SK-N-SH (cell line): Measurements from ENCODE around the gene PLXDC1. TPM values are rescaled to one million over a fixed set of nuclear protein-coding genes. Genes with fewer than 3 reads are reported as not detected.

Source experiments
- CTCF ChIA-PET: fragments of 300-600, 350-600 bp; formaldehyde crosslinking; extraction: SDS; loops from one replicate; lab custom pipeline; 2021; lab: Yijun Ruan, JAX
- POLR2A ChIA-PET: fragments of 350-600 bp; sonication (Branson Sonifier 250); formaldehyde crosslinking; extraction: SDS; loops from one replicate; lab custom pipeline; 2020; ENCODE audit warnings: antibody characterized with exemption, inconsistent platforms; lab: Yijun Ruan, JAX
- DNase-seq: peaks from one replicate; pipeline ENCODE4 v3.0.0; 2012
- H2AFZ ChIP-seq: fragments of 200-600 bp; sonication (generic); 2 replicates; pipeline ENCODE4 v1.8.1; 2016; ENCODE audit warnings: antibody characterized with exemption, mild to moderate bottlenecking, low read depth
- H3F3A ChIP-seq: fragments of 200-600 bp; sonication (generic); replicated peaks from 2 replicates; pipeline ENCODE3; 2016; ENCODE audit warnings: antibody characterized with exemption, mild to moderate bottlenecking; ENCODE audit not compliant: insufficient read depth
- H3K27ac ChIP-seq, 2 experiments: fragments of 200-500 bp in 1 of 2; fragments of 200-600 bp in 1 of 2; sonication (Bioruptor generic) in 1 of 2; sonication (generic), shearing (Covaris generic) in 1 of 2; 2 replicates each; pipeline versions ENCODE4 v1.5.1 to v1.6.1; 2014 to 2016; ENCODE audit warnings: low read depth in 2 of 2, inconsistent platforms in 1 of 2, low read length in 1 of 2, mild to moderate bottlenecking in 1 of 2, mixed read lengths in 1 of 2
- H3K27me3 ChIP-seq: fragments of 200-600 bp; sonication (generic), shearing (Covaris generic); 2 replicates; pipeline ENCODE4 v1.6.1; 2016; ENCODE audit warnings: mixed run types; ENCODE audit not compliant: insufficient read depth
- H3K36me3 ChIP-seq, 2 experiments: fragments of 200-500 bp in 1 of 2; fragments of 200-600 bp in 1 of 2; sonication (Bioruptor generic) in 1 of 2; sonication (generic) in 1 of 2; replicated peaks in 1 of 2; 2 replicates each; pipeline versions ENCODE3 to v1.5.1; 2014 to 2016; ENCODE audit warnings: low read length in 1 of 2, mild to moderate bottlenecking in 1 of 2; ENCODE audit not compliant: insufficient read depth in 2 of 2, control insufficient read depth in 1 of 2
- H3K4me1 ChIP-seq, 2 experiments: fragments of 200-500 bp in 1 of 2; fragments of 200-600 bp in 1 of 2; sonication (Bioruptor generic) in 1 of 2; sonication (generic), shearing (Covaris generic) in 1 of 2; 2 replicates each; pipeline versions ENCODE4 v1.5.1 to v1.6.1; 2014 to 2016; ENCODE audit warnings: low read depth in 1 of 2, low read length in 1 of 2, mixed run types in 1 of 2; ENCODE audit not compliant: insufficient read depth in 2 of 2, control insufficient read depth in 1 of 2
- H3K4me2 ChIP-seq: fragments of 200-600 bp; sonication (generic), shearing (Covaris generic); 2 replicates; pipeline ENCODE4 v1.6.1; 2017; ENCODE audit warnings: mixed run types
- H3K4me3 ChIP-seq, 2 experiments: fragments of 200-500 bp in 1 of 2; fragments of 200-600 bp in 1 of 2; sonication (Bioruptor generic) in 1 of 2; sonication (generic), shearing (Covaris generic) in 1 of 2; 2 replicates each; pipeline versions ENCODE4 v1.5.1 to v1.8.1; 2014 to 2016; ENCODE audit warnings: low read depth in 2 of 2, inconsistent platforms in 1 of 2, low read length in 1 of 2, mild to moderate bottlenecking in 1 of 2, mixed read lengths in 1 of 2, moderate library complexity in 1 of 2
- H3K79me2 ChIP-seq: fragments of 200-600 bp; sonication (generic); 2 replicates; pipeline ENCODE4 v1.8.1; 2017; ENCODE audit warnings: mild to moderate bottlenecking; ENCODE audit not compliant: insufficient read depth
- H3K9ac ChIP-seq: fragments of 200-600 bp; sonication (generic); 2 replicates; pipeline ENCODE4 v1.6.1; 2017; ENCODE audit warnings: mixed run types
- H3K9me2 ChIP-seq: fragments of 200-600 bp; sonication (generic); 2 replicates; pipeline ENCODE4 v1.6.1; 2017; ENCODE audit warnings: mixed run types
- H3K9me3 ChIP-seq: fragments of 200-600 bp; sonication (generic); 2 replicates; pipeline ENCODE4 v1.6.1; 2017; ENCODE audit warnings: mixed run types, mild to moderate bottlenecking, moderate library complexity
- H4K20me1 ChIP-seq: fragments of 200-600 bp; sonication (generic); 2 replicates; pipeline ENCODE4 v1.6.1; 2017; ENCODE audit warnings: mild to moderate bottlenecking, mixed run types; ENCODE audit not compliant: insufficient read depth
- EP300 ChIP-seq, 2 experiments: IDR thresholded peaks; 2 replicates each; pipeline versions ENCODE4 v1.4.0 to v1.6.1; 2012; ENCODE audit warnings: borderline replicate concordance in 1 of 2, low read depth in 1 of 2, low read length in 1 of 2
- FOSL2 ChIP-seq: IDR thresholded peaks from 2 replicates; pipeline ENCODE4 v1.4.0; 2012; ENCODE audit warnings: low read depth, mild to moderate bottlenecking, moderate library complexity, borderline replicate concordance
- FOXJ3 ChIP-seq: sonication (generic); formaldehyde crosslinking; IDR thresholded peaks from 2 replicates; pipeline ENCODE4 v1.5.1; 2020; ENCODE audit warnings: mild to moderate bottlenecking, missing genetic modification reagents
- GABPA ChIP-seq: IDR thresholded peaks from 2 replicates; pipeline ENCODE4 v1.4.0; 2012; ENCODE audit warnings: low read depth, mild to moderate bottlenecking
- GATA2 ChIP-seq: sonication (generic); formaldehyde crosslinking; IDR thresholded peaks from 2 replicates; pipeline ENCODE4 v1.5.0; 2020; ENCODE audit warnings: mild to moderate bottlenecking, missing genetic modification reagents
- JUND ChIP-seq: IDR thresholded peaks from 2 replicates; pipeline ENCODE4 v1.4.0; 2012
- MEF2A ChIP-seq: IDR thresholded peaks from 2 replicates; pipeline ENCODE4 v1.4.0; 2012; ENCODE audit warnings: low read depth, borderline replicate concordance
- NFIC ChIP-seq: IDR thresholded peaks from 2 replicates; pipeline ENCODE4 v1.4.0; 2012; ENCODE audit warnings: borderline replicate concordance
- RAD21 ChIP-seq: IDR thresholded peaks from 2 replicates; pipeline ENCODE4 v1.6.1; 2012; ENCODE audit warnings: mild to moderate bottlenecking, low read length
- RCOR1 ChIP-seq: fragments of 150-350 bp; IDR thresholded peaks from 2 replicates; pipeline ENCODE4 v1.6.1; 2017; ENCODE audit warnings: antibody characterized with exemption, low read length
- RFX5 ChIP-seq: IDR thresholded peaks from 2 replicates; pipeline ENCODE4 v1.6.1; 2012; ENCODE audit warnings: mild to moderate bottlenecking, improper control_type of control experiment, low read length
- TAF1 ChIP-seq: IDR thresholded peaks from 2 replicates; pipeline ENCODE4 v1.6.1; 2012; ENCODE audit warnings: low read depth, mild to moderate bottlenecking, low read length, moderate library complexity, borderline replicate concordance
- TCF12 ChIP-seq: IDR thresholded peaks from 2 replicates; pipeline ENCODE4 v1.4.0; 2012
- WGBS: methylation state at CpG from one replicate; pipeline ENCODE4 v1.1.6; 2017; ENCODE audit warnings: low lambda C conversion rate; 5-methylcytosine and 5-hydroxymethylcytosine counted together
- polyA plus RNA-seq, 3 experiments: library from polyadenylated mRNA; depleted of rRNA; stranded (reverse); fragments of >200 nt; gene quantifications; 2 replicates each; pipeline ENCODE4 v1.2.3, GENCODE V29; 2012
- TF ChIP-seq, protein P1 (sequence below): IDR thresholded peaks from 2 replicates; pipeline ENCODE4 v1.4.0; 2012; ENCODE audit warnings: low read depth, borderline replicate concordance
- TF ChIP-seq, protein P2 (sequence below): fragments of 200-600 bp; sonication (generic); IDR thresholded peaks from 2 replicates; pipeline ENCODE4 v1.6.1; 2017; ENCODE audit warnings: antibody characterized with exemption, mild to moderate bottlenecking, moderate library complexity
- TF ChIP-seq, protein P3 (sequence below): fragments of 150-350 bp; IDR thresholded peaks from 2 replicates; pipeline ENCODE4 v1.6.1; 2016; ENCODE audit warnings: mild to moderate bottlenecking, low read depth, low read length
- TF ChIP-seq, protein P4 (sequence below): IDR thresholded peaks from 2 replicates; pipeline ENCODE4 v1.4.0; 2012; ENCODE audit warnings: low read depth
- TF ChIP-seq, protein P5 (sequence below): fragments of 150-350 bp; IDR thresholded peaks from 2 replicates; pipeline ENCODE4 v1.6.1; 2017; ENCODE audit warnings: antibody characterized with exemption, low read length, low read depth, borderline replicate concordance

PLXDC1 gene
- polyA plus RNA-seq, 1 of the 3 experiments (the other 2 are of a cell fraction) = 1.5 TPM

DNA sequence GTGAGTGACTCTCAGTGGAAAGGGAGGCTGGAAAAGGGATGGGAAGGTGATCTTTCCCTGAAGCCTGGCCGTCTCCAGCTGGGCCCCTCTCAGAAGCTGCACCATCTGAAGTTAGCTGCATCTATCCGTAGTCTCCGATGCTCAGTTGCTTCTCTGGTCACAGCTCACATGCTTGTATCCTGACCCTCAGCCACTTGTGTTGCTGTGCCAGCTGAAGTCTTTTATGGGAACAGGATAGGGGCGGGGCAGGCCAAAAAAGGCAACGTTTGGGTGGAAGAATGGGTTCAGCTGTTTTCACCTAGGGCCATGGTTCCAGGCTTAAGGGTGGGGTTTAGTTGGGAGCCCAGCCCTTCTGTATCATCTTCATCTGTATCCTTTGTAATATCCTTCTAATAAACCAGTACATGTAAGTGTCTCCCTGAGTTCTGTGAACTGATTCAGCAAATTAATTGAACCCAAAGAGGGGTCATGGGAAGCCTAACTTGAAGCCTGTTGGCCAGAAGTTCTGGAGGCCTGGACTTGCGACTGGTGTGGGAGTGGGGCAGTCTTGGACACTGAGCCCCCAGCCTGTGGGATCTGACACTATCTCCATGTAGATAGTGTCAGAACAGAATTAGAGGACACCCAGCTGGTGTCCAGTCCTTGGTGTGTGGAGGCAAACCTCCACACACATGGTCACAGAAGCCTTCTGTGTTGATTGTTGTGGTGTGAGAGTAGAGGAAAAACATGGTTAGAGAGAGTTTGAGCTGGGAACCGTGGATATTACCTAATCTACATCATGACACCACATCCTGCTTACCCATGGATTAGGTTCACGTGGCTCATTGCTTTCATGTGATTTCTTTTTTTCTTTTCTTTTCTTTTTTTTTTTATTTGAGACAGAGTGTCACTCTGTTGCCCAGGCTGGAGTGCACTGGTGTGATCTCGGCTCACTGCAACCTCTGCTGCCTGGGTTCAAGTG is 135.0 kb downstream of the PLXDC1 start:
- no peaks in the 10 kb centered on the region for H3K79me2 ChIP-seq
- no peaks in the 10 kb centered on the region for H3K27me3 ChIP-seq
- H3K4me2 ChIP-seq = no peak overlapping the region
- no peaks in the 10 kb centered on the region for H3K4me1 ChIP-seq
- H3K9me2 ChIP-seq = no peaks in the 10 kb centered on the region
- 72% methylated on average over 9 of the region's 9 CpGs for WGBS
- CTCF ChIA-PET = interaction anchor here (0.5 to 2.8 kb wide), 3 partner anchors 20 to 137 kb away, joined by 3 to 11 read pairs (median 3); no protein-coding TSS in a partner anchor
- H3K4me3 ChIP-seq = no peak overlapping the region
- H4K20me1 ChIP-seq = no peaks in the 10 kb centered on the region
- no peaks in the 10 kb centered on the region for H3K9me3 ChIP-seq
- H2AFZ ChIP-seq = no peak overlapping the region
- H3F3A ChIP-seq = no peaks in the 10 kb centered on the region
- H3K9ac ChIP-seq = no peak overlapping the region
- DNase-seq = no peak
- POLR2A ChIA-PET = no interaction called here
- no peak overlapping the region for H3K27ac ChIP-seq
- TF ChIP-seq, protein P1, sequence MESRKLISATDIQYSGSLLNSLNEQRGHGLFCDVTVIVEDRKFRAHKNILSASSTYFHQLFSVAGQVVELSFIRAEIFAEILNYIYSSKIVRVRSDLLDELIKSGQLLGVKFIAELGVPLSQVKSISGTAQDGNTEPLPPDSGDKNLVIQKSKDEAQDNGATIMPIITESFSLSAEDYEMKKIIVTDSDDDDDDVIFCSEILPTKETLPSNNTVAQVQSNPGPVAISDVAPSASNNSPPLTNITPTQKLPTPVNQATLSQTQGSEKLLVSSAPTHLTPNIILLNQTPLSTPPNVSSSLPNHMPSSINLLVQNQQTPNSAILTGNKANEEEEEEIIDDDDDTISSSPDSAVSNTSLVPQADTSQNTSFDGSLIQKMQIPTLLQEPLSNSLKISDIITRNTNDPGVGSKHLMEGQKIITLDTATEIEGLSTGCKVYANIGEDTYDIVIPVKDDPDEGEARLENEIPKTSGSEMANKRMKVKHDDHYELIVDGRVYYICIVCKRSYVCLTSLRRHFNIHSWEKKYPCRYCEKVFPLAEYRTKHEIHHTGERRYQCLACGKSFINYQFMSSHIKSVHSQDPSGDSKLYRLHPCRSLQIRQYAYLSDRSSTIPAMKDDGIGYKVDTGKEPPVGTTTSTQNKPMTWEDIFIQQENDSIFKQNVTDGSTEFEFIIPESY = no peak
- TF ChIP-seq, protein P2, sequence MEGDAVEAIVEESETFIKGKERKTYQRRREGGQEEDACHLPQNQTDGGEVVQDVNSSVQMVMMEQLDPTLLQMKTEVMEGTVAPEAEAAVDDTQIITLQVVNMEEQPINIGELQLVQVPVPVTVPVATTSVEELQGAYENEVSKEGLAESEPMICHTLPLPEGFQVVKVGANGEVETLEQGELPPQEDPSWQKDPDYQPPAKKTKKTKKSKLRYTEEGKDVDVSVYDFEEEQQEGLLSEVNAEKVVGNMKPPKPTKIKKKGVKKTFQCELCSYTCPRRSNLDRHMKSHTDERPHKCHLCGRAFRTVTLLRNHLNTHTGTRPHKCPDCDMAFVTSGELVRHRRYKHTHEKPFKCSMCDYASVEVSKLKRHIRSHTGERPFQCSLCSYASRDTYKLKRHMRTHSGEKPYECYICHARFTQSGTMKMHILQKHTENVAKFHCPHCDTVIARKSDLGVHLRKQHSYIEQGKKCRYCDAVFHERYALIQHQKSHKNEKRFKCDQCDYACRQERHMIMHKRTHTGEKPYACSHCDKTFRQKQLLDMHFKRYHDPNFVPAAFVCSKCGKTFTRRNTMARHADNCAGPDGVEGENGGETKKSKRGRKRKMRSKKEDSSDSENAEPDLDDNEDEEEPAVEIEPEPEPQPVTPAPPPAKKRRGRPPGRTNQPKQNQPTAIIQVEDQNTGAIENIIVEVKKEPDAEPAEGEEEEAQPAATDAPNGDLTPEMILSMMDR = no peak
- TF ChIP-seq RAD21 (no peak), RCOR1 (no peak), EP300 (IDR thresholded peaks at IDR 0.05; ENCODE audit: borderline replicate concordance in 1 of 2, low read depth in 1 of 2, low read length in 1 of 2) (no peak), FOXJ3 (CRISPR knock-in tag) (no peak), NFIC (no peak), MEF2A (no peak), TAF1 (no peak), GATA2 (CRISPR knock-in tag) (no peak), JUND (no peak), TCF12 (no peak), RFX5 (no peak), FOSL2 (no peak), GABPA (no peak)
- TF ChIP-seq, protein P3, sequence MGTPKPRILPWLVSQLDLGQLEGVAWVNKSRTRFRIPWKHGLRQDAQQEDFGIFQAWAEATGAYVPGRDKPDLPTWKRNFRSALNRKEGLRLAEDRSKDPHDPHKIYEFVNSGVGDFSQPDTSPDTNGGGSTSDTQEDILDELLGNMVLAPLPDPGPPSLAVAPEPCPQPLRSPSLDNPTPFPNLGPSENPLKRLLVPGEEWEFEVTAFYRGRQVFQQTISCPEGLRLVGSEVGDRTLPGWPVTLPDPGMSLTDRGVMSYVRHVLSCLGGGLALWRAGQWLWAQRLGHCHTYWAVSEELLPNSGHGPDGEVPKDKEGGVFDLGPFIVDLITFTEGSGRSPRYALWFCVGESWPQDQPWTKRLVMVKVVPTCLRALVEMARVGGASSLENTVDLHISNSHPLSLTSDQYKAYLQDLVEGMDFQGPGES = no peak
- TF ChIP-seq, protein P4, sequence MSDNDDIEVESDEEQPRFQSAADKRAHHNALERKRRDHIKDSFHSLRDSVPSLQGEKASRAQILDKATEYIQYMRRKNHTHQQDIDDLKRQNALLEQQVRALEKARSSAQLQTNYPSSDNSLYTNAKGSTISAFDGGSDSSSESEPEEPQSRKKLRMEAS = no peak
- TF ChIP-seq, protein P5, sequence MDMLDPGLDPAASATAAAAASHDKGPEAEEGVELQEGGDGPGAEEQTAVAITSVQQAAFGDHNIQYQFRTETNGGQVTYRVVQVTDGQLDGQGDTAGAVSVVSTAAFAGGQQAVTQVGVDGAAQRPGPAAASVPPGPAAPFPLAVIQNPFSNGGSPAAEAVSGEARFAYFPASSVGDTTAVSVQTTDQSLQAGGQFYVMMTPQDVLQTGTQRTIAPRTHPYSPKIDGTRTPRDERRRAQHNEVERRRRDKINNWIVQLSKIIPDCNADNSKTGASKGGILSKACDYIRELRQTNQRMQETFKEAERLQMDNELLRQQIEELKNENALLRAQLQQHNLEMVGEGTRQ = no peak
- no peaks in the 10 kb centered on the region for H3K36me3 ChIP-seq
